Neural cell (in vitro differentiated cells): ENCODE data around the gene NUDT1. TPM values are rescaled to one million over a fixed set of nuclear protein-coding genes. Genes with fewer than 3 reads are reported as not detected.

Experiments
- H2AFZ ChIP-seq: fragments of 200-600, 300-800 bp; sonication (generic), shearing (Covaris generic); 2 replicates; pipeline ENCODE4 v1.6.0; 2014; ENCODE audit warnings: low read depth, mild to moderate bottlenecking, antibody characterized with exemption, low read length, moderate library complexity
- H3F3A ChIP-seq: fragments of 200-600 bp; shearing (Covaris generic); 2 replicates; pipeline ENCODE4 v1.6.1; 2016; ENCODE audit warnings: mild to moderate bottlenecking, moderate library complexity, mixed read lengths, antibody characterized with exemption, low read length; ENCODE audit not compliant: insufficient read depth, poor library complexity, severe bottlenecking
- H3K27ac ChIP-seq: fragments of 200-600, 300-800 bp; sonication (generic), shearing (Covaris generic); 2 replicates; pipeline ENCODE4 v1.5.1; 2014; ENCODE audit warnings: mild to moderate bottlenecking, low read length, moderate library complexity
- H3K27me3 ChIP-seq: fragments of 300-800, 200-600 bp; sonication (generic), shearing (Covaris generic); 2 replicates; pipeline ENCODE4 v1.6.0; 2014; ENCODE audit warnings: mild to moderate bottlenecking, low read depth, low read length, moderate library complexity; ENCODE audit not compliant: insufficient read depth
- H3K36me3 ChIP-seq: fragments of 300-800, 200-600 bp; sonication (generic), shearing (Covaris generic); 2 replicates; pipeline ENCODE4 v1.5.1; 2014; ENCODE audit warnings: mild to moderate bottlenecking, antibody characterized with exemption, low read length, moderate library complexity; ENCODE audit not compliant: insufficient read depth
- H3K4me2 ChIP-seq: fragments of 300-800, 200-600 bp; sonication (generic), shearing (Covaris generic); 2 replicates; pipeline ENCODE4 v1.6.0; 2014; ENCODE audit warnings: mild to moderate bottlenecking, low read length
- H3K4me3 ChIP-seq: fragments of 300-800, 200-600 bp; sonication (generic), shearing (Covaris generic); 2 replicates; pipeline ENCODE4 v1.5.1; 2014; ENCODE audit warnings: mild to moderate bottlenecking, low read length, moderate library complexity
- H3K79me2 ChIP-seq: fragments of 200-600 bp; shearing (Covaris generic); replicated peaks from 2 replicates; pipeline ENCODE4 v1.6.0; 2014; ENCODE audit warnings: mild to moderate bottlenecking, low read length, moderate library complexity; ENCODE audit not compliant: insufficient read depth
- H3K9ac ChIP-seq: fragments of 300-800, 200-600 bp; sonication (generic), shearing (Covaris generic); 2 replicates; pipeline ENCODE4 v1.6.1; 2016; ENCODE audit warnings: mild to moderate bottlenecking, low read length, mixed read lengths
- H3K9me2 ChIP-seq: fragments of 200-600 bp; shearing (Covaris generic); 2 replicates; pipeline ENCODE4 v1.6.1; 2016; ENCODE audit warnings: mild to moderate bottlenecking, low read length, mixed read lengths; ENCODE audit not compliant: insufficient read depth
- H3K9me3 ChIP-seq: fragments of 200-600, 300-800 bp; sonication (generic), shearing (Covaris generic); 2 replicates; pipeline ENCODE4 v1.6.1; 2016; ENCODE audit warnings: mild to moderate bottlenecking, mixed run types, low read length, moderate library complexity, mixed read lengths
- H4K20me1 ChIP-seq: fragments of 200-600 bp; shearing (Covaris generic); 2 replicates; pipeline ENCODE4 v1.6.1; 2016; ENCODE audit warnings: mild to moderate bottlenecking, mixed run types; ENCODE audit not compliant: insufficient read depth
- CTCF ChIP-seq: fragments of 450-650 bp; IDR thresholded peaks from 2 replicates; pipeline ENCODE4 v1.5.1; 2014; ENCODE audit warnings: antibody characterized with exemption, mild to moderate bottlenecking, moderate library complexity; ENCODE audit not compliant: poor library complexity, severe bottlenecking
- EP300 ChIP-seq: fragments of 450-650 bp; conservative IDR thresholded peaks from 2 replicates; pipeline ENCODE4 v1.6.1; 2014; ENCODE audit warnings: antibody characterized with exemption, mild to moderate bottlenecking, moderate library complexity; ENCODE audit not compliant: poor library complexity, severe bottlenecking
- EZH2 ChIP-seq: fragments of 200-600, 300-800 bp; shearing (Covaris generic), sonication (generic); IDR thresholded peaks from 2 replicates; pipeline ENCODE4 v1.6.1; 2014; ENCODE audit warnings: antibody characterized with exemption, low read length, borderline replicate concordance, mild to moderate bottlenecking; ENCODE audit not compliant: insufficient read depth, poor library complexity, severe bottlenecking
- MXI1 ChIP-seq: fragments of 450-650 bp; conservative IDR thresholded peaks from 2 replicates; pipeline ENCODE4 v1.6.1; 2014; ENCODE audit warnings: antibody characterized with exemption, mild to moderate bottlenecking; ENCODE audit not compliant: poor library complexity, severe bottlenecking
- POLR2AphosphoS5 ChIP-seq: IDR thresholded peaks from 2 replicates; pipeline ENCODE4 v1.6.1; 2012
- RAD21 ChIP-seq: fragments of 450-650 bp; conservative IDR thresholded peaks from 2 replicates; pipeline ENCODE4 v1.6.1; 2014; ENCODE audit warnings: antibody characterized with exemption, mild to moderate bottlenecking, moderate library complexity
- REST ChIP-seq: IDR thresholded peaks from 2 replicates; pipeline ENCODE4 v1.6.1; 2012; ENCODE audit warnings: borderline replicate concordance
- SMC3 ChIP-seq: fragments of 450-650 bp; conservative IDR thresholded peaks from 2 replicates; pipeline ENCODE4 v1.6.1; 2014; ENCODE audit warnings: antibody characterized with exemption, mild to moderate bottlenecking, moderate library complexity; ENCODE audit not compliant: poor library complexity
- TAF1 ChIP-seq: IDR thresholded peaks from 2 replicates; pipeline ENCODE4 v1.6.1; 2012; ENCODE audit warnings: low read depth
- polyA plus RNA-seq: library from polyadenylated mRNA; depleted of rRNA; stranded (reverse); fragments of >200 nt; gene quantifications from 2 replicates; pipeline ENCODE4 v1.2.3, GENCODE V29; 2014

NUDT1 gene
- polyA plus RNA-seq, 1 donor from 2014 or later, result 67.8 TPM

- H4K20me1 ChIP-seq, result no peaks in the 10 kb centered on the region
- no peak for TF ChIP-seq POLR2AphosphoS5
- no peak for TF ChIP-seq SMC3
- no peak for TF ChIP-seq TAF1
- no peaks in the 10 kb centered on the region for H3K27me3 ChIP-seq
- no peaks in the 10 kb centered on the region for H3K79me2 ChIP-seq
- H3K27ac ChIP-seq, result no peak overlapping the region
- H2AFZ ChIP-seq, result no peak overlapping the region
- no peaks in the 10 kb centered on the region for H3K9me2 ChIP-seq
- no peaks in the 10 kb centered on the region for H3K36me3 ChIP-seq
- H3K4me2 ChIP-seq, result no peak overlapping the region
- H3K4me3 ChIP-seq, result no peak overlapping the region
- H3K9ac ChIP-seq, result no peak overlapping the region
- no peaks in the 10 kb centered on the region for H3F3A ChIP-seq
- H3K9me3 ChIP-seq, result no peaks in the 10 kb centered on the region
Measured at GRCh38 chr7:2282185-2282751, 40.2 kb downstream of the NUDT1 start.

DNA sequence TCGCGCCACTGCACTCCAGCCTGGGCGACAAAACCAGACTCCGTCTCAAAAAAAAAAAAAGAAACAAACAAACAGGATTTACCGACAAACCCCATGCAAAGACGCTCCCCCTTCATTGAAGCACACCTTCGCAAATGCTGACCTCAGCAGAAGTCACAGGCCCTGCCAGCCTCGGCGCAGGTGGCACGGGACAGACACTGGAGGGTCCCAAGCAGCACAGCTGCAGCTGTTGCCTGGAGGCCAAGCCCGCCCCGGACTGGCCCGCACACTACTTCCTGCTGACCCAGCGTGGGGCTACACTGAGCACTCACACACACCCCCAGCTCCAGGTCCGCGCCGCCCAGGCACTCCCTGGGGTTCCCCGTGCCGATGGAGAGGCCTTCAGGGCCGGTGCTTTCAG is 41.0 kb downstream of the NUDT1 start:
- Histone ChIP-seq H3F3A (no peaks in the 10 kb centered on the region), H3K9me2 (no peaks in the 10 kb centered on the region), H3K27me3 (no peaks in the 10 kb centered on the region), H4K20me1 (no peaks in the 10 kb centered on the region), H3K4me3 (no peak overlapping the region), H3K27ac (no peak overlapping the region), H3K9ac (no peak overlapping the region), H2AFZ (no peak overlapping the region), H3K4me2 (no peak overlapping the region), H3K79me2 (no peaks in the 10 kb centered on the region), H3K36me3 (no peaks in the 10 kb centered on the region), H3K9me3 (no peaks in the 10 kb centered on the region)
- no peak for TF ChIP-seq EP300
- no peak for TF ChIP-seq MXI1
- no peak for TF ChIP-seq CTCF
- TF ChIP-seq SMC3, result no peak
- TF ChIP-seq REST, result no peak
- TF ChIP-seq TAF1, result no peak
- no peak for TF ChIP-seq POLR2AphosphoS5
- no peak for TF ChIP-seq EZH2
- TF ChIP-seq RAD21, result no peak
